Gastrocnemius medialis (tissue), 4 donors: ENCODE results near the gene SPATA32.

Source experiments
- CTCF ChIP-seq, 5 experiments: fragments of 450-650 bp in 3 of 5; fragments of 200-600 bp in 2 of 5; sonication (generic) in 2 of 5; IDR thresholded peaks in 4 of 5; conservative IDR thresholded peaks in 1 of 5; 1 replicate in 4 of 5; 2 replicates in 1 of 5; pipeline ENCODE4 v1.5.1; 2016 to 2019; ENCODE audit warnings: antibody characterized with exemption in 5 of 5, mild to moderate bottlenecking in 3 of 5, moderate library complexity in 3 of 5
- POLR2A ChIP-seq, 2 donors: fragments of 450-650 bp; IDR thresholded peaks; one replicate each; pipeline ENCODE4 v1.6.1; 2017; ENCODE audit warnings: antibody characterized with exemption in 2 of 2, mild to moderate bottlenecking in 2 of 2, moderate library complexity in 2 of 2

DNA sequence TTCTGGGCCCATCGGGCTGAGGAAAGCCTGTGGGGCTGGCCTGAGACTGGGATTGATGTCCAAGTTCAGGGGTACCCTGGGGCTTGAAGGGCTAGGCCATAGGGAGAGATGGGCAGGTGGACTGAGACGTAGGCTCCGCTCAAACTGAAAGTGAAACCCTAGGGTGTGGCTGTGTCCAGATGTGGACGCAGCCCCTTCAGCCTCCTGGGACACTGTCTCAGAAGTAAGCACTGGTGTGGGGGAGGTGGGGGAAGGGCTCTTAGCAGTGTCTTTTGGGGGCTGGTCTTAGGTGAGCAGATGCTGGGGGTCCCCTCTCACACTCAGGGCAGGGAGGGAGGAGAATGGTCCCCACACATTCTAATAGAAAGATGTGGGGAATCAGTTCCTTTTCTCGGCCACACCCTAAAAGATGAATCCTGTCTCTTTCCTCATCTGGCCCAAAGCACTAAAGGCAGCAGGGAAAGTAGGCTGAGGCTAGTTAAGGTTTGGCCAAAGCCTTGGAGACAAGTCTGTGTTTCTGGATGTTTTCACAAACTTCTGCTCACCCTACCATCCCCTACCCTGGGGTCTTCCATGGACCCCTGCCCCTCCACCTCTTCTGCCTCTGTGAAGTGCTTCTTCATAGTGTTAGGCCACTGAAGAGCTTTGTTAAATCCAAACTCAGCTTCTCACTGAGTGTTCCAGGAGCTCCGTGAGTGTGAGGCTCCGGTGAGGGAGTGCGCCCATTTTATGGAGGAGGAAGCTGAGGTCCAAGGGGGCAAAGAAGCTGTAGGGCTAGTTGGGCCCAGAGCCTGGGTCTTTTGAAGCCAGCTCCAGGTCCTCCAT, 34.6 kb downstream of the SPATA32 start:
- TF ChIP-seq POLR2A (IDR thresholded peaks at IDR 0.05) (no peak), CTCF (IDR thresholded peaks at IDR 0.05 in 4 of 5, conservative IDR thresholded peaks at IDR 0.05 in 1 of 5) (no peak)
